HK-2 (cell line): ENCODE measurements around the gene SHANK2.
"Not testable (repeated sequence)": the region's sequence is repeated elsewhere in the genome, so short reads cannot be mapped to it uniquely, and the experiment has no call there.

Experiments used
- DNase-seq: peaks from one replicate; pipeline ENCODE4 v3.0.0-alpha.2; 2018; ENCODE audit not compliant: unreplicated experiment

The SHANK2 gene

DNA sequence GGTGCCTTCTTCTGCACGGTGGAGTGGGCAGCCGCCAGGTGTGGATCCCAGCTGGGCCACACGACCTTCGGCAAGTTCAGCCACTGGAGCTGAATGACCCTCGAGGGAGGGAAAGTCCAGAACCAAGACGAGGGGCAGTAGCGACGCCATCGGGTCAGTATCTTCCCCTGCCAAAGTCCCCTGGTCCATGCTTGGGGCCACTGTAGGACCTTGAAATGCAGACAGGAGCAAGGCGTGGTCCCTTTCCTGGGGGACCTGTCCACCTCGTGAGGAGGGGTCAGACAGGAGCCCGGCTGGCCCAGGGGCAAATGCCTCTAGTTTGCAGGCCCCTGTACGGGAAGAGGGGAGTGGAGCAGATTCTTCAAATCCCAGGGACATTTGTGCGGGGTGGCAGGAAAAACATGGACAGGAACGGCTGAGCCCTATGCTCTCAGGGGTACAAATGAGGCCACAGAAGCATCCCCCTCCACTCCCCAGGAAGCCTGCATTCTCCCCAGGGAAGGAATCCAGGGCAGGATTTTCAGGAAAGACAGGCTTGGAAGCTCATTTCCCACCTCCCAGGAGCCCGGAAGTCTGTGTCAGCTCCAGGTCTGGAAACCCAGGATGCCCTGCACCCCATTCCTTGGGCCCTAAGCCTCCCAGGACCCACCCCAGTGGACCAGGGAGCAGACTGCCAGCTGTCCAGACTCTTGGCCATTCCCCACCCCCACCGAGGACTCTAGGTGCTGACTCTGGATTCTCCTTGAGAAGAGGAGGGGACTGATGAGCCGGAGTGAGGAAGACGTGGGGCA lies 6.6 kb downstream of the SHANK2 start:
- no peak for DNase-seq

GRCh38 chr11:71244116-71244810 lies 8.1 kb downstream of the SHANK2 start:
- no peak for DNase-seq

GRCh38 chr11:71242391-71242790 lies 10.0 kb downstream of the SHANK2 start:
- no peak for DNase-seq

- DNase-seq: no peak
Observed at GRCh38 chr11:71241721-71242259, 10.6 kb downstream of the SHANK2 start.

DNA sequence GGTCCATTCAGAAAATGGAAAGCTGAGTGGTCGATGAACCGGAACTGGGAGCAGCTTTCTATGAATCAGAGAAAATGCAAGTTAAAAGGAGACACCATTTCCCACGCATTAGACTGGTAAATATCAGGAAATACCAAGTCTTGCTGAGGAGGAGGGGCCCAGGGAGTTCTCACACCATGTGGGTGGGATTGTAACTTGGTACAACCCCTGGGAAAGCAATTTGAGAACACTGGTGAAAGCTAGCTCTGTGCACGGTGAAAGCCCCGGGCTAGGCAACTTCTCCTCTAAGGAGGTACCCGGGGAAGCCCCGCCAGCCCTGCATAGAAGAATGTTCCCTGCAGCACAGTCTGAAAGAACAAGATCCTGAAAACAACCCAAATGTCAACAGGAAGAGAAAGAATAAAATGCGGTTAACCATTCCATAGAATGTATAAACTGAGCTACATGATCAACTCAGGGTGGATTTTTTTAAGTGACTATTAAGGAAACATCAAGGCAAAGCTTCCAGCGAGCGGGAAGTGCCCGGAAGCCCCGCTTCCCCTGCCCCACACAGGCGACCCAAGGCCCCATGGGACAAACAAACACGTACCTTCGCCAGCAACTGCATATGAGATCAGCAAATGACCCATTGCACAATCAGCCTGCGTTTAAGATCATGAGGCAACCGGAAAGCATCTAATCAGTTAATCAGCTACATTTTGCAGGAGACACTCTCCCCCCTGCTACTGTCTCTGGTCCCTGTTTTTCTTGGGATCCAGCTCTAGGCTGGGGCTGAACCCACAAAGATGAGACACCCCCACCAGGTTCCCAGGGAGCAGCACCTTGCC lies 11.3 kb downstream of the SHANK2 start:
- DNase-seq: peak; percentile 62

DNA sequence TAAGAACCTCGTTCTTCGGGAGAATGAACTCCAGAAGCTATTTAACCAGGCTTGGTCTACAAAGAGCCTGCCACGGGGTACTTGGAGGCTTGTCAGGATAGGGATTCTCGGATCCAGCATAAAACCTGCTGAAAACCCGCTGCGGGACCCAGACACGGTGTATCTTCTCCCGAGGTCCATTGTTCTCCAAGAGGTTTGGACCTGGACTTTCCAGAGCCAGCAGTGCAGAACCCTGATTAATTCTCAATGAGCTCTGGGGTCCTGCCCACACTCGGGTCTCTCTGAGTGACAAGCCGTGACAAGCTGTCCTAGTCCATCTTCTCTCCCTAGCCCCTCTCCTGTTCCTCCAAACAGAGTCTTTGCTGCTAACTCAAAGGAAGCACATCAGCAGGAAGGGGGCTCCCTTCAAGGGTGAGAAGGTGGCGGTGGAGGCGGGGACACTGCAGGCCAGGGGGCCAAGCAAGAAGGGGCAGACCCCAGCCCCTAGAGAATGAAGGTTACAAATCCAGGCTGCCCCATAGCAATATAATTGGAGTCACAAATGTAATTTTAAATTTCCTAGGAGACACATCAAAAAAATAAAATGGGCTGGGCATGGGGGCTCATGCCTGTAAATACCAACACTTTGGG lies 12.2 kb downstream of the SHANK2 start:
- no peak for DNase-seq

GRCh38 chr11:71239581-71239980 lies 12.8 kb downstream of the SHANK2 start:
- DNase-seq: no peak

GRCh38 chr11:71238941-71239340 lies 13.4 kb downstream of the SHANK2 start:
- no peak for DNase-seq

DNA sequence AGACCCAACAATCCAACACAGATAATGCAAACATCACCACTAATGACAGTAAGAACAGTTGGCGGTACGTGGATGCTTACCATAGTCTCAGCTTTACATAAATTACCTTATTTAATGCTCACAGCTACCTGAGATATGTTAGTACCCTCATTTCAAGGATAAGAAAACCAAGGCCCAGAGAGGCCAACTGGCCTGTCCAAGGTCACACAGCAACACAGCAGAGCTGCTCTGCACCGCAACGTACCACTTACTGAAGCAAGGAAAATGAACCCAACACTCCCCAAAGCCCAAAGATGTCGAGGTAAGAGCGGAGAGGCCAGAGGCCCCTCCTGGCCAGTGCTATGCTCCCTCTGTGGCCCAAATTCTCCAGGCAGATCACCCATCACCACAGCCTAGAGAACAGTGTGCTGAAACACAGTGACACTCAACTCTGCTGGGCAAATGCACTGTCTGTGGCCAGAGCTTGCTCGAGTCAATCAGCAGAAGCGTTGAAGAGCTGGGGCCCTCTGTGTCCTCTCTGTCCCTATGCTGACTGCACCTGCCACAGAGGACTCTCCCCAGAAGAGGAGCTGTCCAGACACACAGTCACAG lies 14.0 kb downstream of the SHANK2 start:
- no peak for DNase-seq

GRCh38 chr11:71237853-71238252 lies 14.5 kb downstream of the SHANK2 start:
- DNase-seq: no peak

DNA sequence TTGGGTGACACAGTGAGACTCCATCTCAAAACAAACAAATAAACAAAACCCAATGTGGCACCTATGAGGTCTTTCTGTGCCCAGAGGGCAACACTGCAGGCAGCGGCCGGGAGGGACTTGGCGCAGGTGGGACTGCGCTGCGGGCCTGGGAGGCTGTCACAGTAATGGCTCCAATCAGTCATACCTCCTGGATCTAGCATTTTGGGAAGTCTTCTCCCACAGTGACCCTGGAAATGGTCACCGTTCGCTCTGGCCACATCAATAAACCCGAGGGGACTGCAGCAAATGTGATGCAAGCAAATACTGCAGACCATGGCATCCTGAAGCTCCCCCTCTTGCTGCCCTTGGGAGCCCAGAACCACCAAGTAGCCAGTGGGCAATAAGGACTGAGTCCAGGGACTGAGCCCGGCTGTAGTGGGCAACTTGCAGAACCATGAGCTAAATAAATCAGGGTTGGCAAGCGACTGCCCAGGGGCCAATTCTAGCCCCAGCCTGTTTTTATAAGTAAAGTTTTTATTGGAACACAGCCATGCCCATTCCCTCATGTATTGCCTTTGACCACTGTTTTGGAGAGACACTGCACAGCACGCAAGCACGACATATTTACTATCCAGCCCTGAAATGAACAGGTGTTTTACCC lies 15.4 kb downstream of the SHANK2 start:
- DNase-seq: no peak

GRCh38 chr11:71235719-71236118 lies 16.7 kb downstream of the SHANK2 start:
- no peak for DNase-seq

- DNase-seq: not testable (repeated sequence)
Observed at GRCh38 chr11:71233896-71234852, 18.2 kb downstream of the SHANK2 start.

- DNase-seq: no peak
Observed at GRCh38 chr11:71232364-71232763, 20.0 kb downstream of the SHANK2 start.

GRCh38 chr11:71228961-71229360 lies 23.4 kb downstream of the SHANK2 start:
- DNase-seq: no peak

DNA sequence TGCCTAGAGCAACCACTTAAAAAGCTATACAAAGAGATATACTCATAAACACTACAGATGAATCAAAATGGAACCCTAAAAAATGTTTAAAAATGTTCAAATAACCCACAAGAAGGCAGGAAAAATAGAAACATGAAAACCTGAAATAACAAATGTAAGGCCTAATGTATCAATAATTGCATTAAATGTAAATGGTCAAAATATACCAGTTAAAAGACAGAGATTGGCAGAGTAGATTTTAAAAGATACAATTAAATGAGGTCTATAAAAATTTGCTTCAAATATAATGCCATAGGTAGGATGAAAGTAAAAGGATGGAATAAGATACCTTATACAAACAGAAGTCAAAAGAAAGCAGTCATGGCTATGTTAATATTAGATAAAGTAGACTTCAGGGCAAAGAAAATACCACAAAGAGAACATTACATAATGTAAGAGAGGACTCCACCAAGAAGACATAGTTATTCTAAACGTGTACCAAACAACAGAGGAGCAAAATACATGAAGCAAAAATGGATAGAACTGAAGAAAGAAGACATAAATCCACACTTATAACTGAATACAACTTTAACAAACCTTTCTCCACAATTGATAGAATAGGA lies 25.2 kb downstream of the SHANK2 start:
- no peak for DNase-seq

DNA sequence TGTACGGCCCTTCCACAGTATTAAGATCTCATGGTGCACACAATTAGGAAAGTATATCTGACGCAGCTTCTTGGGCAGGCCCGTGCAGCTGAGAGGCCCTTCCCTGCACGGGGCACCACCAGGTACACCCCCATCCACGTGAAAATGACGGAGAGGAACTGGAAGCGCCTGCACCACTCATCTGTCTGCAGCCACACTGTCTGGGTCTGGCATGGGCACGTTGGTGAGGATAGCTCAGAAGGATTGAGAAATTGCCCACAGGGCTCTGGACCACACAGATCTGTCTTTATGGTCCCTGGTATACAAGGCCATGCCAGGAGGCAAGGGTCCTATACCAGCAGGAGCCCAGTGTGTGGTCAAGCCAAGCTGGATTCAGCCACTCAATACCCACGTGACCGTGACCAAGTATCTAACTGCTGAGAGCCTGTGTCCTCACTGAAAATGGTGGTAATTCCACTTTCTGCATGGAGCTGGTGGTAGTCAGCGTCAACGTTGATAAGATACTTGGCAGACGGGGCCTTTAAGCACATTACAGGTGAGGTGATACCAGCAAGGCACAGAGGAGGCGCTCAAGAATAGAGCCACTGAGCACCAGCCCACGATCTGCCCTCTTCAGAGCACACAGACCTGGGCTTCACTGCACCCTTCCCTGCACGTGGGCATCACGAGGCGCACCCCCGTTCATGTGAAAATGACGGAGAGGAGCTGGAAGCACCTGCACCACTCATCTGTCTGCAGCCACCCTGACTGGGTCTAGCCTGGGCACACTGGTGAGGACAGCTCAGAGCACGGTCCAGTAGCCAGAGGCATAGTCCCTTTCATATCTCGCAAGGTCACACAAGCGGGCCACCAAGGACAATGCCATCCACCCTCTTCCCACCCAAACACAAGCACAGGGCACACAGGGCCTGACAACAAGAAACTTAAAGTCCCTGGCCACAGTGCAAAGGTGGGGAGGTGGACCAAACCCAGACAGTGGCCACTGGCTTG lies 28.4 kb downstream of the SHANK2 start:
- DNase-seq: no peak

GRCh38 chr11:71223081-71223405 lies 29.3 kb downstream of the SHANK2 start:
- no peak for DNase-seq
